Measurements from ENCODE around the gene ZC3H7A.

- TF ChIP-seq, protein P1, sequence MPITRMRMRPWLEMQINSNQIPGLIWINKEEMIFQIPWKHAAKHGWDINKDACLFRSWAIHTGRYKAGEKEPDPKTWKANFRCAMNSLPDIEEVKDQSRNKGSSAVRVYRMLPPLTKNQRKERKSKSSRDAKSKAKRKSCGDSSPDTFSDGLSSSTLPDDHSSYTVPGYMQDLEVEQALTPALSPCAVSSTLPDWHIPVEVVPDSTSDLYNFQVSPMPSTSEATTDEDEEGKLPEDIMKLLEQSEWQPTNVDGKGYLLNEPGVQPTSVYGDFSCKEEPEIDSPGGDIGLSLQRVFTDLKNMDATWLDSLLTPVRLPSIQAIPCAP (CRISPR knock-in tag; IDR thresholded peaks at IDR 0.05): no peak
- TF ChIP-seq MAX (CRISPR knock-in tag; IDR thresholded peaks at IDR 0.05) (no peak), CTCF (IDR thresholded peaks at IDR 0.05) (no peak), E2F4 (CRISPR knock-in tag; IDR thresholded peaks at IDR 0.05; ENCODE audit: borderline replicate concordance, low read depth) (no peak), ESRRA (CRISPR knock-in tag; IDR thresholded peaks at IDR 0.05; ENCODE audit: borderline replicate concordance) (no peak), NFYB (CRISPR knock-in tag; conservative IDR thresholded peaks at IDR 0.05; ENCODE audit: low read depth) (no peak), CREB1 (CRISPR knock-in tag; IDR thresholded peaks at IDR 0.05) (no peak), ELF4 (CRISPR knock-in tag; IDR thresholded peaks at IDR 0.05; ENCODE audit: low read depth) (no peak), TEAD4 (CRISPR knock-in tag; IDR thresholded peaks at IDR 0.05) (no peak), IRF2 (CRISPR knock-in tag; IDR thresholded peaks at IDR 0.05; ENCODE audit: borderline replicate concordance, low read depth) (no peak), NR2C2 (CRISPR knock-in tag; IDR thresholded peaks at IDR 0.05) (no peak)
- TF ChIP-seq, protein P2, sequence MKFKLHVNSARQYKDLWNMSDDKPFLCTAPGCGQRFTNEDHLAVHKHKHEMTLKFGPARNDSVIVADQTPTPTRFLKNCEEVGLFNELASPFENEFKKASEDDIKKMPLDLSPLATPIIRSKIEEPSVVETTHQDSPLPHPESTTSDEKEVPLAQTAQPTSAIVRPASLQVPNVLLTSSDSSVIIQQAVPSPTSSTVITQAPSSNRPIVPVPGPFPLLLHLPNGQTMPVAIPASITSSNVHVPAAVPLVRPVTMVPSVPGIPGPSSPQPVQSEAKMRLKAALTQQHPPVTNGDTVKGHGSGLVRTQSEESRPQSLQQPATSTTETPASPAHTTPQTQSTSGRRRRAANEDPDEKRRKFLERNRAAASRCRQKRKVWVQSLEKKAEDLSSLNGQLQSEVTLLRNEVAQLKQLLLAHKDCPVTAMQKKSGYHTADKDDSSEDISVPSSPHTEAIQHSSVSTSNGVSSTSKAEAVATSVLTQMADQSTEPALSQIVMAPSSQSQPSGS (CRISPR knock-in tag; IDR thresholded peaks at IDR 0.05; ENCODE audit: borderline replicate concordance, low read depth): no peak
- TF ChIP-seq, protein P3, sequence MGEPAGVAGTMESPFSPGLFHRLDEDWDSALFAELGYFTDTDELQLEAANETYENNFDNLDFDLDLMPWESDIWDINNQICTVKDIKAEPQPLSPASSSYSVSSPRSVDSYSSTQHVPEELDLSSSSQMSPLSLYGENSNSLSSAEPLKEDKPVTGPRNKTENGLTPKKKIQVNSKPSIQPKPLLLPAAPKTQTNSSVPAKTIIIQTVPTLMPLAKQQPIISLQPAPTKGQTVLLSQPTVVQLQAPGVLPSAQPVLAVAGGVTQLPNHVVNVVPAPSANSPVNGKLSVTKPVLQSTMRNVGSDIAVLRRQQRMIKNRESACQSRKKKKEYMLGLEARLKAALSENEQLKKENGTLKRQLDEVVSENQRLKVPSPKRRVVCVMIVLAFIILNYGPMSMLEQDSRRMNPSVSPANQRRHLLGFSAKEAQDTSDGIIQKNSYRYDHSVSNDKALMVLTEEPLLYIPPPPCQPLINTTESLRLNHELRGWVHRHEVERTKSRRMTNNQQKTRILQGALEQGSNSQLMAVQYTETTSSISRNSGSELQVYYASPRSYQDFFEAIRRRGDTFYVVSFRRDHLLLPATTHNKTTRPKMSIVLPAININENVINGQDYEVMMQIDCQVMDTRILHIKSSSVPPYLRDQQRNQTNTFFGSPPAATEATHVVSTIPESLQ (CRISPR knock-in tag; IDR thresholded peaks at IDR 0.05): no peak
- TF ChIP-seq, protein P4, sequence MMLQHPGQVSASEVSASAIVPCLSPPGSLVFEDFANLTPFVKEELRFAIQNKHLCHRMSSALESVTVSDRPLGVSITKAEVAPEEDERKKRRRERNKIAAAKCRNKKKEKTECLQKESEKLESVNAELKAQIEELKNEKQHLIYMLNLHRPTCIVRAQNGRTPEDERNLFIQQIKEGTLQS (CRISPR knock-in tag; conservative IDR thresholded peaks at IDR 0.05): no peak
These were observed 65.8 kb downstream of the ZC3H7A start for GRCh38 chr16:11731222-11731621.
